HG03565 (cell line): ENCODE measurements around the gene HSPB6.

ENCODE experiments used
- ATAC-seq: cut with Tn5 transposase; IDR thresholded peaks from one replicate; pipeline ENCODE4 v1.9.1; 2021; ENCODE audit warnings: mild to moderate bottlenecking, moderate library complexity; ENCODE audit not compliant: unreplicated experiment

HSPB6 gene

DNA sequence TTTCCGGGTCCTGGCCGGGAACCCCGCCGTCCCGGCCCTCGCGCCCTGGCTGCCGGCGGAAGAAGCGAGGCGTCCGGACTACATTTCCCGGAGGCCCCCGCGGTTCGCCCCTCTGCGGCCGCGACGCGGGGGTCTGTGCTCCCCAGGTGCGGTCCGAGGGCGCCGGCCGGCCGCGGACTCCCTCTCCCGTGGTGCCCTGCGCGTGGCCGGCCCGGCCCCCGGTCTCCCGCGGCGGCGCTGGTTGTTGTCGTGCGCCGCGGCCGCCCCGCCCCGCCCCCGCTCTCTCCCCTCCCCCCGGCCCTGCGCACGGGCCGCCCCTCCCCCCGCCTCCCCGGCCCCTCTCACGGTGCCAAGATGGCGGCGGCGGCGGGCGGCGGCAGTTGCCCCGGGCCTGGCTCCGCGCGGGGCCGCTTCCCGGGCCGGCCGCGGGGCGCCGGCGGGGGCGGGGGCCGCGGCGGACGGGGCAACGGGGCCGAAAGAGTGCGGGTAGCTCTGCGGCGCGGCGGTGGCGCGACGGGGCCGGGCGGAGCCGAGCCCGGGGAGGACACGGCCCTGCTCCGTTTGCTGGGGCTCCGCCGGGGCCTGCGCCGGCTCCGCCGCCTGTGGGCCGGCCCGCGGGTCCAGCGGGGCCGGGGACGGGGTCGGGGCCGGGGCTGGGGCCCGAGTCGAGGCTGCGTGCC lies 39.0 kb downstream of the HSPB6 start, which contains the start of gene KMT2B:
Gene KMT2B (plus strand): TSS at position 339 of the 680 bp plus-strand sequence. CDS start 16 bp downstream, at position 355.
- ATAC-seq, result no peak

GRCh38 chr19:35716801-35717664 lies 39.8 kb downstream of the HSPB6 start:
- ATAC-seq, result peak; percentile 49

DNA sequence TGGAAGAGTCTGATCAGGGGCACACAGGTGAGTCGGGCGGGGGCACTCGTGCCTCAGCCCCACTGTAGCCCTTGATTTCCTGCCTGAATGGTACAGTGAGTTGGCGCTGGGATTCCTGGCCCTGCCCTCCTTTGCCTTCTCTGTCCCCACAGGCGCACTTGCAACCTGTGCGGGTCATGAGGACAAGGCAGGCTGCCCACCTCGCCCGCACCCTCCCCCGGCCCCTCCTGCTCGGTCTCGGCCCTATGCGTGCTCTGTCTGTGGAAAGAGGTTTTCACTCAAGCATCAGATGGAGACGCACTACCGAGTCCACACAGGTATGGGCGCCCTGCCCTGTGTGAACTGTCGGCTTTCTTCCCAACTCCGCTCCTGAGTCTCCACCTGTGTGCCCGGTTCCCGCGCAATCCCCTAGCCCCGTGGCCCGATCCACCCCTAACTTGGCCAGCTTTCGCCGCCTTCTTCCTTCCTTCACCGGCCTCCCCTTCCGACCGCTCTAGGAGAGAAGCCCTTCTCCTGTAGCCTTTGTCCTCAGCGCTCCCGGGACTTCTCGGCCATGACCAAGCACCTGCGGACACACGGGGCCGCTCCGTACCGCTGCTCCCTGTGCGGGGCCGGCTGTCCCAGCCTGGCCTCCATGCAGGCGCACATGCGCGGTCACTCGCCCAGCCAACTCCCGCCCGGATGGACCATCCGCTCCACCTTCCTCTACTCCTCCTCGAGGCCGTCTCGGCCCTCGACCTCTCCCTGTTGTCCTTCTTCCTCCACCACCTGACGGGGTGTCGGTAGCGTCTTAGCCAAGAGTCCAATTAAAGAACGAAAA lies 40.6 kb downstream of the HSPB6 start:
- no peak for ATAC-seq

GRCh38 chr19:35715355-35715809 lies 41.4 kb downstream of the HSPB6 start:
- no peak for ATAC-seq

DNA sequence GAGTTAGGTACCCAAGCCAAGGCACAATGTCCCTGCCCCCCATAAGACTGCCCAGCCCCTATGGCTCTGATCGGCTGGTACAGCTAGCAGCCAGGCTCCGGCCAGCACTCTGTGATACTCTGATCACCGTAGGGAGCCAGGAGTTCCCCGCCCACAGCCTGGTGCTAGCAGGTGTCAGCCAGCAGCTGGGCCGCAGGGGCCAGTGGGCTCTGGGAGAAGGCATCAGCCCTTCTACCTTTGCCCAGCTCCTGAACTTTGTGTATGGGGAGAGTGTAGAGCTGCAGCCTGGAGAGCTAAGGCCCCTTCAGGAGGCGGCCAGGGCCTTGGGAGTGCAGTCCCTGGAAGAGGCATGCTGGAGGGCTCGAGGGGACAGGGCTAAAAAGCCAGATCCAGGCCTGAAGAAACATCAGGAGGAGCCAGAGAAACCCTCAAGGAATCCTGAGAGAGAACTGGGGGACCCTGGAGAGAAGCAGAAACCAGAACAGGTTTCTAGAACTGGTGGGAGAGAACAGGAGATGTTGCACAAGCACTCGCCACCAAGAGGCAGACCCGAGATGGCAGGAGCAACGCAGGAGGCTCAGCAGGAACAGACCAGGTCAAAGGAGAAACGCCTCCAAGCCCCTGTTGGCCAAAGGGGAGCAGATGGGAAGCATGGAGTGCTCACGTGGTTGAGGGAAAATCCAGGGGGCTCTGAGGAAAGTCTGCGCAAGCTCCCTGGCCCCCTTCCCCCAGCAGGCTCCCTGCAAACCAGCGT lies 42.1 kb downstream of the HSPB6 start:
- no peak for ATAC-seq

DNA sequence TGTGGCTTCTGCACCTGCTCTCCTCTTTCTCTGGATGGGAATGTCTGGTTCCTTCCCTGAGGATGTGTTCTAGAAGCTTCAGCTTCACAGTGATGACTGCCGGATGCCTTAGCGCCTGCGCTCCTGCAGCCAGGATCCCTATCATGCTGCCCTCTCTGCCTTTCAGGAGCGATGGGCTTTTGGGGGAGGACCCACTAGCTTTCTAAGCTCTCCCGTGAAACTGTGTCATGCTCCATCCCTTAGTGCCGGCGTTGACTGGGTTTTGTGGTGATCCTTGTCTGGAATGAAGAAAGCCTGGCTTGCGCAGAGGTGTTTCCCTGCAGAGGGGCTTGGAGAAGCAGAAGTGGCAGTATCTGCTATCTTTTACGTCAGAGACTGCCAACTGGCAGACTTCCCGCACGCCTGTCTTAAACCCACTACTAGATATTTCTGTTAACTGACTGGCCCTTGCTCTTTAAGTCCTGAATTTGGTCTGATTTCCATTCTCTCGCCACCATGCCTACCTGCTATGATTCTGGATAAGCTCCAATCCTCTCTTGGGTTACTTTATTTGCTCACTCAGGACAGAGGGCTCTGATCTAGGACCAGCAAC lies 42.8 kb downstream of the HSPB6 start:
- ATAC-seq, result no peak

GRCh38 chr19:35713506-35713850 lies 43.4 kb downstream of the HSPB6 start:
- ATAC-seq, result no peak

- ATAC-seq, result no peak
Observed at GRCh38 chr19:35712567-35713505, 44.0 kb downstream of the HSPB6 start.

DNA sequence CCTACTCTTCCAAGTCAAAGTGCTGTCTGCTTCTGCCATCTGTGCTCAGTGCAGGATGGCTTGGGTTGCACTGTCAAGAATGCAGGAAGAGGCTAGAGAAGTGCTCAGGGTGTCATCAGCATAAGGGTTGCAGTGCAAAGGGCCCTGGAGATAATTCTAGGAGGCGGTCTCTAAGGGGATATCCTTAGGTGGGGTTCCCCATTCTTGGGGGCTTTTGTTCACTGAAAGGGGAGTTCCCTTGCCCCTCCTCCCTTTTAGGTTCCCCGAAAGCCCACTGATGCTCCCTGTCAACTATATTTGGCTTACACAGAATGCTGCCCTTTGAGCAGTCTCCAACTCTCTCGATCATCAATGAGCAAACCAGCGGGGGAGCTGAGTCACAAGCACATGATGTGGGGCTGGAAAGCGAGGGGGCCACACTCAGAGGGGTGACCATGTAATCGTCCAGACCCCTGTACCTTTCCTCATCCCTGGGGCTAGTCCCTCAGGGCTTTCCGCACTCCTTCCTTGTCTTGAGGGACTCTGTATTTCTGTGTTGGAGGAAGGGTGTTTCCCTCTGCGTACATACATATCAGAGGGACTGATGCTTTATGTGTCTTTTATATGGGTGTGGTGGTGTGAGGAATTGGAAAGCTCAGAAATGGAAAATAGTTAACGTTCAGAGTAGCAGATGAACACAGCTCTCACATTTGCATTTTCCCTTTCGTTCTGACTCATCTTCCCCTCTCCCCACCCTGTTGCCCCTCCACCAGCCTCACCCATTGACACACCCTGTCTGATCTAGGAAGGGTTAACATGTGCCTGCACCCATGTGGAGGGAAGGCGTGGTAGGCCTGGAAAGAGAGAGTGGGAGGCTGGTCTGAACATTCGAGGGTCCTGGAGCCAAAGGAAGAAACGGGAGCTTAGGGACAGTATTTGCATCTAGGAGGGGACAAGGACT lies 45.8 kb downstream of the HSPB6 start:
- peak; percentile 24 for ATAC-seq

DNA sequence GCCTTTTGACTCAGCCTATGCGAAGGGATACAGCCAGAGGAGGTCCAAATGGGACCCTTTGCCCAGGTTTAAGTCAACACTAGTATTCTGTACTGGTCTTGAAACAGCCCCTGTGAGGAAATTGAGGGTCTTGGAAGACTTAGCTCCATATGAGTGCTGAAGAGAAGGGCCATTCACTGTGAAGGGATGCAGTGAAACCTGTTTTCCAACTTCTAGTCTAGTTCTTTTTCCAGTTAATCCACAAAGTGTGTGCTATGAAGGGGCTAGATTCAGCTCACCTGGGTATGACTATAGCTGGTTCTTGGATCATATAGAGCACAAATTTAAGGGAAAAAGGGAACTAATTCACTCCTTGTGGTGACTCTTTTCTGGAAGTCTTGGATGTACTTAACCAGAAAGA lies 48.4 kb downstream of the HSPB6 start:
- ATAC-seq, result no peak
